Measurements from ENCODE around the gene ITPR2. TPM values are rescaled to one million over a fixed set of nuclear protein-coding genes. Genes with fewer than 3 reads are reported as not detected.

The ITPR2 gene
- total and polyA plus RNA-seq, 4 donors, result 11.7 to 93.3 (median 35.4) TPM

DNA sequence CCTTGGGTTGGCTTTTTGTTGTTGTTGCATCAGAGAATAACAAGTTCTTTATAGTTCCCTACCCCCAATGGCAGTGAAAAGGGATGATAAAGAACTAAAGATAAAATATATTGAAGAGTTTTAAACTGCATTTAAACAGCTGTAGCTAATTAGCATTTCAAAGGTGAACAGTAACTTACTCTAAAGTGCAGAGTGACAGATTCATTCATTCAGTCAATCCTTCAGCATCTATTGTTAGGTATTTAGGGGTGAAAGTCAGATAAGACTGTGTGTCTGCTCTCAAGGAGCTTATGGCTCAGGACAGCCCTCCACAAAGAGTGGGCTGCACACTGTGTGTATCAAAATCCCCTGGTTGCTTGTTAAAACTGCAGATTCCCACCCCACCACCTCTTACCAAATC, 491.5 kb downstream of the ITPR2 start:
- Histone ChIP-seq H3K9ac (ENCODE audit: low read depth in 1 of 2, low read length in 2 of 2) (no peak overlapping the region), H3K9me3 (ENCODE audit: control insufficient read depth in 4 of 4, low read length in 3 of 4) (no peaks in the 10 kb centered on the region), H3K36me3 (ENCODE audit: control insufficient read depth in 4 of 4, insufficient read depth in 3 of 4, low read depth in 1 of 4, low read length in 3 of 4) (peaks cover 0 to 39% (median 24%) of the 10 kb centered on the region in 4 donors), H3K27me3 (ENCODE audit: control insufficient read depth in 4 of 4, insufficient read depth in 4 of 4, low read length in 3 of 4) (no peaks in the 10 kb centered on the region), H3K27ac (ENCODE audit: low read depth in 1 of 2, low read length in 2 of 2) (no peak overlapping the region), H3K4me3 (ENCODE audit: low read depth in 1 of 3, low read length in 3 of 3) (no peak overlapping the region), H3K4me1 (ENCODE audit: control insufficient read depth in 4 of 4, insufficient read depth in 4 of 4, low read length in 3 of 4) (no peaks in the 10 kb centered on the region)
- DNase-seq (ENCODE audit: low spot score), result no peak
- TF ChIP-seq, protein P1, sequence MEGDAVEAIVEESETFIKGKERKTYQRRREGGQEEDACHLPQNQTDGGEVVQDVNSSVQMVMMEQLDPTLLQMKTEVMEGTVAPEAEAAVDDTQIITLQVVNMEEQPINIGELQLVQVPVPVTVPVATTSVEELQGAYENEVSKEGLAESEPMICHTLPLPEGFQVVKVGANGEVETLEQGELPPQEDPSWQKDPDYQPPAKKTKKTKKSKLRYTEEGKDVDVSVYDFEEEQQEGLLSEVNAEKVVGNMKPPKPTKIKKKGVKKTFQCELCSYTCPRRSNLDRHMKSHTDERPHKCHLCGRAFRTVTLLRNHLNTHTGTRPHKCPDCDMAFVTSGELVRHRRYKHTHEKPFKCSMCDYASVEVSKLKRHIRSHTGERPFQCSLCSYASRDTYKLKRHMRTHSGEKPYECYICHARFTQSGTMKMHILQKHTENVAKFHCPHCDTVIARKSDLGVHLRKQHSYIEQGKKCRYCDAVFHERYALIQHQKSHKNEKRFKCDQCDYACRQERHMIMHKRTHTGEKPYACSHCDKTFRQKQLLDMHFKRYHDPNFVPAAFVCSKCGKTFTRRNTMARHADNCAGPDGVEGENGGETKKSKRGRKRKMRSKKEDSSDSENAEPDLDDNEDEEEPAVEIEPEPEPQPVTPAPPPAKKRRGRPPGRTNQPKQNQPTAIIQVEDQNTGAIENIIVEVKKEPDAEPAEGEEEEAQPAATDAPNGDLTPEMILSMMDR (IDR thresholded peaks at IDR 0.05; ENCODE audit: low read depth, low read length, missing input control), result no peak
- TF ChIP-seq EGR1 (IDR thresholded peaks at IDR 0.05; ENCODE audit: low read depth in 2 of 2) (no peak), GABPA (IDR thresholded peaks at IDR 0.05 in 1 of 2, conservative IDR thresholded peaks at IDR 0.05 in 1 of 2) (no peak), YY1 (IDR thresholded peaks at IDR 0.05) (no peak), SP1 (IDR thresholded peaks at IDR 0.05) (no peak), FOXA2 (IDR thresholded peaks at IDR 0.05) (no peak), HNF4A (conservative IDR thresholded peaks at IDR 0.05) (no peak), TAF1 (conservative IDR thresholded peaks at IDR 0.05) (no peak), NR2F2 (IDR thresholded peaks at IDR 0.05) (no peak), RXRA (IDR thresholded peaks at IDR 0.05) (no peak), JUND (IDR thresholded peaks at IDR 0.05) (no peak), HNF4G (IDR thresholded peaks at IDR 0.05) (no peak), RAD21 (IDR thresholded peaks at IDR 0.05) (no peak), FOXA1 (IDR thresholded peaks at IDR 0.05) (no peak)
- TF ChIP-seq, protein P2, sequence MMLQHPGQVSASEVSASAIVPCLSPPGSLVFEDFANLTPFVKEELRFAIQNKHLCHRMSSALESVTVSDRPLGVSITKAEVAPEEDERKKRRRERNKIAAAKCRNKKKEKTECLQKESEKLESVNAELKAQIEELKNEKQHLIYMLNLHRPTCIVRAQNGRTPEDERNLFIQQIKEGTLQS (IDR thresholded peaks at IDR 0.05), result no peak
- TF ChIP-seq, protein P3, sequence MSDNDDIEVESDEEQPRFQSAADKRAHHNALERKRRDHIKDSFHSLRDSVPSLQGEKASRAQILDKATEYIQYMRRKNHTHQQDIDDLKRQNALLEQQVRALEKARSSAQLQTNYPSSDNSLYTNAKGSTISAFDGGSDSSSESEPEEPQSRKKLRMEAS (IDR thresholded peaks at IDR 0.05), result no peak
- TF ChIP-seq, protein P4, sequence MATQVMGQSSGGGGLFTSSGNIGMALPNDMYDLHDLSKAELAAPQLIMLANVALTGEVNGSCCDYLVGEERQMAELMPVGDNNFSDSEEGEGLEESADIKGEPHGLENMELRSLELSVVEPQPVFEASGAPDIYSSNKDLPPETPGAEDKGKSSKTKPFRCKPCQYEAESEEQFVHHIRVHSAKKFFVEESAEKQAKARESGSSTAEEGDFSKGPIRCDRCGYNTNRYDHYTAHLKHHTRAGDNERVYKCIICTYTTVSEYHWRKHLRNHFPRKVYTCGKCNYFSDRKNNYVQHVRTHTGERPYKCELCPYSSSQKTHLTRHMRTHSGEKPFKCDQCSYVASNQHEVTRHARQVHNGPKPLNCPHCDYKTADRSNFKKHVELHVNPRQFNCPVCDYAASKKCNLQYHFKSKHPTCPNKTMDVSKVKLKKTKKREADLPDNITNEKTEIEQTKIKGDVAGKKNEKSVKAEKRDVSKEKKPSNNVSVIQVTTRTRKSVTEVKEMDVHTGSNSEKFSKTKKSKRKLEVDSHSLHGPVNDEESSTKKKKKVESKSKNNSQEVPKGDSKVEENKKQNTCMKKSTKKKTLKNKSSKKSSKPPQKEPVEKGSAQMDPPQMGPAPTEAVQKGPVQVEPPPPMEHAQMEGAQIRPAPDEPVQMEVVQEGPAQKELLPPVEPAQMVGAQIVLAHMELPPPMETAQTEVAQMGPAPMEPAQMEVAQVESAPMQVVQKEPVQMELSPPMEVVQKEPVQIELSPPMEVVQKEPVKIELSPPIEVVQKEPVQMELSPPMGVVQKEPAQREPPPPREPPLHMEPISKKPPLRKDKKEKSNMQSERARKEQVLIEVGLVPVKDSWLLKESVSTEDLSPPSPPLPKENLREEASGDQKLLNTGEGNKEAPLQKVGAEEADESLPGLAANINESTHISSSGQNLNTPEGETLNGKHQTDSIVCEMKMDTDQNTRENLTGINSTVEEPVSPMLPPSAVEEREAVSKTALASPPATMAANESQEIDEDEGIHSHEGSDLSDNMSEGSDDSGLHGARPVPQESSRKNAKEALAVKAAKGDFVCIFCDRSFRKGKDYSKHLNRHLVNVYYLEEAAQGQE (IDR thresholded peaks at IDR 0.05), result no peak
- TF ChIP-seq, protein P5, sequence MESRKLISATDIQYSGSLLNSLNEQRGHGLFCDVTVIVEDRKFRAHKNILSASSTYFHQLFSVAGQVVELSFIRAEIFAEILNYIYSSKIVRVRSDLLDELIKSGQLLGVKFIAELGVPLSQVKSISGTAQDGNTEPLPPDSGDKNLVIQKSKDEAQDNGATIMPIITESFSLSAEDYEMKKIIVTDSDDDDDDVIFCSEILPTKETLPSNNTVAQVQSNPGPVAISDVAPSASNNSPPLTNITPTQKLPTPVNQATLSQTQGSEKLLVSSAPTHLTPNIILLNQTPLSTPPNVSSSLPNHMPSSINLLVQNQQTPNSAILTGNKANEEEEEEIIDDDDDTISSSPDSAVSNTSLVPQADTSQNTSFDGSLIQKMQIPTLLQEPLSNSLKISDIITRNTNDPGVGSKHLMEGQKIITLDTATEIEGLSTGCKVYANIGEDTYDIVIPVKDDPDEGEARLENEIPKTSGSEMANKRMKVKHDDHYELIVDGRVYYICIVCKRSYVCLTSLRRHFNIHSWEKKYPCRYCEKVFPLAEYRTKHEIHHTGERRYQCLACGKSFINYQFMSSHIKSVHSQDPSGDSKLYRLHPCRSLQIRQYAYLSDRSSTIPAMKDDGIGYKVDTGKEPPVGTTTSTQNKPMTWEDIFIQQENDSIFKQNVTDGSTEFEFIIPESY (IDR thresholded peaks at IDR 0.05), result no peak
